Measurements from ENCODE around the gene TRPV3.

The TRPV3 gene

DNA sequence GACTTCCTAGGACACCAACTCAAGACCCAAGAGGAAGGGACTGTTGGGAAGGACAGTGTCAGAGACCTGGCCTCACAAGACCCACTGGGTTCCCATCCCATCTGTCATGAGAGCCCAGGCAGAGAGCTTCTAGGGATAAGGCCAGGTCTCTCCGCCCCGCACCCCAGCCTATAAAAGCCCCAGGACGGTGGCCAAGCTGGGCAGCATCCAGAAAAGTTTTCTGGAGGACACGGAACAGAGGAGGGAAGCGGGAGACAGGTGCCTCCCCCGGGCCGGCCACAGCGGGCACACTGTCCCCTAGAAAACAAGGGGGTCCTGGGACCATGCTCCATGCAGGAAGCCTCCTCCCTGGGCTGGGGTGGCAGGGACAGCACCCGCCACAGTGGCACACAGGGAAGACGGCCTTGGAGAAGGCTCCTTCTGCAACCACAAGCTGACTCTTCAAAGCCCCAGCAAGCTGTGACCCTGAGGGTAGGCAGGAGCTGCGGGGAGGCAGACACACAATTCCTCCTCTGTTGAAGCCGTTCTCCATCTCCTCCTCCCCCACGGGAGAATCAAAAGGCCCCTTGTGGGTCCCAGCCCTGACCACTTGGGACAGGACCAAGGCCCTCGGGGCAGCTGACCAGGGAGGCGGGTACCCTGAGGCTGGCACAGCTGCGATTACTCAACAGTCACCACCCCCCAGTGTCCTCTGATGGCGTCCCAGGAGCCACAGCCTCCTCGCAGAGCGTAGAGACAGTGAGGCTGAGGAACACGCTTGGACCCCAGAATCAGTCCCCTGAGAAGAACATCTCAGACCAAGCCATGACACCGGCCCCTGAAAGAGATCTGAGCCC is 26.1 kb downstream of the TRPV3 start:
- no peak overlapping the region for H3K4me3 ChIP-seq (ENCODE audit: low read length)
- TF ChIP-seq, protein P1, sequence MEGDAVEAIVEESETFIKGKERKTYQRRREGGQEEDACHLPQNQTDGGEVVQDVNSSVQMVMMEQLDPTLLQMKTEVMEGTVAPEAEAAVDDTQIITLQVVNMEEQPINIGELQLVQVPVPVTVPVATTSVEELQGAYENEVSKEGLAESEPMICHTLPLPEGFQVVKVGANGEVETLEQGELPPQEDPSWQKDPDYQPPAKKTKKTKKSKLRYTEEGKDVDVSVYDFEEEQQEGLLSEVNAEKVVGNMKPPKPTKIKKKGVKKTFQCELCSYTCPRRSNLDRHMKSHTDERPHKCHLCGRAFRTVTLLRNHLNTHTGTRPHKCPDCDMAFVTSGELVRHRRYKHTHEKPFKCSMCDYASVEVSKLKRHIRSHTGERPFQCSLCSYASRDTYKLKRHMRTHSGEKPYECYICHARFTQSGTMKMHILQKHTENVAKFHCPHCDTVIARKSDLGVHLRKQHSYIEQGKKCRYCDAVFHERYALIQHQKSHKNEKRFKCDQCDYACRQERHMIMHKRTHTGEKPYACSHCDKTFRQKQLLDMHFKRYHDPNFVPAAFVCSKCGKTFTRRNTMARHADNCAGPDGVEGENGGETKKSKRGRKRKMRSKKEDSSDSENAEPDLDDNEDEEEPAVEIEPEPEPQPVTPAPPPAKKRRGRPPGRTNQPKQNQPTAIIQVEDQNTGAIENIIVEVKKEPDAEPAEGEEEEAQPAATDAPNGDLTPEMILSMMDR (conservative IDR thresholded peaks at IDR 0.05; ENCODE audit: low read depth, low read length): no peak
- DNase-seq (ENCODE audit: low read depth): no peak

DNA sequence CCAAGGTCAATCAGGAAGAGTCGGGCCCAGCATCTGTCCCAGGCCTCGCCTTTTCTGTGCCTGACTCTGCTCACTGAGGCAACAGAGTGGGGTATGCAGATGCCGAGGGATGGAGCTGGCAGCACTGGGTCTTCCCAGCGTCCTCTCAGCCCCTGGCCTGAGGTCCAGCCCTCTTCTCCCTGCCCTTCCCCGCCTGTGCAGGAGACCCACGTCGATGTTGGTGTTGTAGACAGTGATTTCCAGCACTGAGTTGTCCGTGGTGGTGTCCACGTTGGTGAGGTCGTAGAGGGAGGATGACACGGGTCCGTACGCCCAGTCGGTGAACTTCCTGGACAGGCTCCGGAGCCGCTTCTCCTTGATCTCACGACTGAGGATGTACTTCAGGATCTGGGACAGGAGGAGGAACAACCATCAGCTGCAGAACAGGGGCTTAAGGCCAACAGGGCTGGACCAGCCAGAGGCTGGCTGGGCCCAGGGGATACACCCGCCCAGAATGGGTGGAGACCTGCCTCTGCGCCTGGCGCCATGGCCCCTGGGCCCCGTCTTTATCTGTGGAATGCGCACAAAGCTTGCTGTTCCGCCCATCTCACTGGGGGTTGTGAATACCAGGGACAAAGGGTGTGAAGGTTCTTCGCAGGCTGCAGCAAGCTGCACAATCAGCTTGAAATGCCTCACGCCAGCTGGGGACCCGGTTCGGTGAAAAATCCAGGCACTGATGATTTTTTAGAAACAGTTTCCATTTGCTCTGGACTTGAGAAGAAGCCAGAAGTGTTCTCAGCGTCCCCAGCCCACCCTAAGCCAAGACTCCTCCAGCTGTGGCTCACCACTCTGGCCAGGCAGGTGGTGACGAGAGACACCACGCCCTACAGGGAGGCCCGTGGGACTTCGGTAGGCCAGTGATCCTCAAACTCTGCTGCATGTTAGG is 27.5 kb downstream of the TRPV3 start:
- TF ChIP-seq, protein P1 (conservative IDR thresholded peaks at IDR 0.05; ENCODE audit: low read depth, low read length): no peak
- H3K4me3 ChIP-seq (ENCODE audit: low read length): no peak overlapping the region
- DNase-seq (ENCODE audit: low read depth): peak; percentile 48

DNA sequence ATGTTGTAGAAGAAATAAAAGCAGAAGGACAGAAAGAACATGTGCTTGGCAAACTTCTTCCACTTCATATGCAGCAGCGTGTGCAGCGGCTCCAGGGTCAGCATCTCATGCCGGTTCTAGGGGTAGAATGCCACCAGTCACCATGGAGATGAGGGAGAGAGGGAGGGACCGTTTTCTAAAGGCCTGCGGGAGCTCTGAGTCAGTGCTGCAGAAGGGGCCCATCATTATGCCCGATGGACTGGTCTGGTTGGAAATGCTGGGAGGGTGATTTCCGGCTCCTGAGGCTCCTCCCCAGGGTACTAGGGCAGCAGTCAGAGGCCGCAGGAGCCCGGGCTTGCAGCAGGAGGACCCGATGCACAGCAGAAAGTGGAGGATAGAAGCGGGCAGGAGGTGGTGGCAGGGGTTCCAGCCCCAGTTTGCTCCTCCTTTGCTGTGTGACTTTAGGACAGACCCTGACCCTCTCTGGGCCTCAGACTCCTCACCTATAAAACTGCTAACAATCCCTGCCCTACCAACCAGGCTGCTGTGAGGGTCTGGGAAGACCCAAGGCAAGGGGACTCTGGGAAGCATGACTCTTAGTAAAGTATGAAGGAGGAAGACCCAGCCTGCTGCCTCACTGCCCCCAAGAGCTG is 28.6 kb downstream of the TRPV3 start:
- no peak for DNase-seq (ENCODE audit: low read depth)
- TF ChIP-seq, protein P1 (conservative IDR thresholded peaks at IDR 0.05; ENCODE audit: low read depth, low read length): no peak
- H3K4me3 ChIP-seq (ENCODE audit: low read length): no peak overlapping the region

DNA sequence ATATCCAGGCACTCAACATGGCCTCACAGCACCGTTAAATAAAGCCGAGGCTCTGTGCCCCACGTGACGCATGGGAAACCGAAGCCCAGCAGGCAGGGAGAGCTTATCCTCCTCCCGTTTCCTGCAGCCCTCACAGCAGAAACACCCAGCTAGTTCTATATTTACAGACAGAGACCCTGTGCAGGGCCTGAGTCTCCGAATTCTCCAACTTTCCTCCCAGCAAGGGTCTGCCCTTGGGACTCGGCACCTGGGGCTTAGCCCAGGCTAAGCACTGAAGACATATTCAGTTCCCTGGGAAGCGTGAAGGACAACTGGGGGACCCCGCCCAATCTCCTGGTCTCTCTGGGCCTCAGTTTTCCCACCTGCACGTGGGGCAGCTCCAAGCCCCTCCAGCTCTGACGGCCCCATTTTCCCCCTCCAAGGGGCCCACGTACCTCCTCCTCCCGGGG is 29.2 kb downstream of the TRPV3 start:
- H3K4me3 ChIP-seq (ENCODE audit: low read length): no peak overlapping the region
- TF ChIP-seq, protein P1 (conservative IDR thresholded peaks at IDR 0.05; ENCODE audit: low read depth, low read length): no peak
- DNase-seq (ENCODE audit: low read depth): no peak

DNA sequence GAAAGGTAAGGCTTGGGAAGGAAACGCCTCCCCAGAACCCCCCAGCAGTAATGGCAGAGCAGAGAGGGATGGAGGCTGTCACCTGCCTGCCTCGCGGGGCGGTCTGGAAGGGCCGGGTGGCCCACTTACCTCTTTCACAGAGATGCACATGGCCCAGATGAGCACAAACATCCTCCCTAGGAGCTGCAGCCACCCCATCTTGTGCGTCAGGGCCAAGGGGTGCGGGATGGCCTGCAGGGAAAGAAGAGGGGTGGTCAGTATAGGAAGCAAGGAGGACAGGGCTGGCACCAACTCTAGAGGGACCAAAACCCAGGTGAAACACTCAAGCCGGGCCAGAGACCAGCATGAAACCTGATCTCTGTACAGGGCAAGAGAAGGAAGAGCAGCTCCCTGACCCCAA is 29.7 kb downstream of the TRPV3 start:
- no peak for DNase-seq (ENCODE audit: low read depth)
- H3K4me3 ChIP-seq (ENCODE audit: low read length): no peak overlapping the region
- TF ChIP-seq, protein P1 (conservative IDR thresholded peaks at IDR 0.05; ENCODE audit: low read depth, low read length): no peak

DNA sequence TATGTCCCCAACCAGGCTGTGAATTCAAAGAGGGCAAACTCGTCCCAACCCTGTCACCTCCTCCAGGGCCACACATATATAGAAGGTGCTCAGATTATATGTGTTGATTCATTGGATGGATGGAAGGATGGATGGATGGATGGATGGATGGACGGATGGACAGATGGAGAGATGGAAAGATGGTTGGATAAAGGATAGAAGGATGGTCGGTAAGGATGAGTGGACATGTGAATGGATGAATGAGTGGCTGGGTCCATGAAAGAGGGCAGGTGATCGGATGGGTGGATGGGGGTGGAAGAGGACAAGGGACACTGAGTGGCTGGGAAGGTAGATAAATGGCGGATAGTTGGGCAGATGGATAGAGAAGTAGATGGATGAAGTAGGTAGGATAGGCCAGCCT is 30.1 kb downstream of the TRPV3 start:
- TF ChIP-seq, protein P1 (conservative IDR thresholded peaks at IDR 0.05; ENCODE audit: low read depth, low read length): no peak
- H3K4me3 ChIP-seq (ENCODE audit: low read length): no peak overlapping the region
- DNase-seq (ENCODE audit: low read depth): no peak
